ENCODE data around the gene SERPINB4.
"Not testable (repeated sequence)": the region's sequence is repeated elsewhere in the genome, so short reads cannot be mapped to it uniquely, and the experiment has no call there.

SERPINB4 gene
- 0 to 0.13 (median 0) reads per million in 18 experiments for total RNA-seq

- not testable (repeated sequence) for DNase-seq
Observed at GRCh38 chr18:63644142-63644541, at the start of gene SERPINB4. SERPINB4 (minus strand) TSS chr18:63644256; CDS start chr18:63643577, 679 bp downstream.

GRCh38 chr18:63689064-63689463 lies 45.0 kb upstream of the SERPINB4 start:
- DNase-seq = no peak

- DNase-seq = no peak
Observed at GRCh38 chr18:63686871-63687270, 42.8 kb upstream of the SERPINB4 start.

GRCh38 chr18:63684718-63685117 lies 40.7 kb upstream of the SERPINB4 start:
- DNase-seq = no peak

- DNase-seq = no peak
Observed at GRCh38 chr18:63683890-63684289, 39.8 kb upstream of the SERPINB4 start.

GRCh38 chr18:63683152-63683551 lies 39.1 kb upstream of the SERPINB4 start:
- DNase-seq = no peak

GRCh38 chr18:63681449-63682340 lies 37.6 kb upstream of the SERPINB4 start:
- DNase-seq = no peak

GRCh38 chr18:63679820-63680606 lies 36.0 kb upstream of the SERPINB4 start:
- no peak for DNase-seq

GRCh38 chr18:63677500-63678225 lies 33.6 kb upstream of the SERPINB4 start:
- DNase-seq = peak; percentile 23 to 56

GRCh38 chr18:63676526-63677323 lies 32.7 kb upstream of the SERPINB4 start:
- DNase-seq = peak in 1 of 2 donors; percentile 11

GRCh38 chr18:63664571-63664970 lies 20.5 kb upstream of the SERPINB4 start:
- no peak for DNase-seq

GRCh38 chr18:63661750-63662149 lies 17.7 kb upstream of the SERPINB4 start, which contains the start of gene SERPINB3:
SERPINB3 (minus strand) TSS chr18:63661893; CDS start chr18:63661216, 677 bp downstream.
- not testable (repeated sequence) for DNase-seq

- not testable (repeated sequence) for DNase-seq
Observed at GRCh38 chr18:63658920-63659319, 14.9 kb upstream of the SERPINB4 start.

GRCh38 chr18:63650271-63650670 lies 6.2 kb upstream of the SERPINB4 start:
- not testable (repeated sequence) for DNase-seq

- DNase-seq = no peak
Observed at GRCh38 chr18:63648241-63648640, 4.2 kb upstream of the SERPINB4 start.

- no peak for DNase-seq
Observed at GRCh38 chr18:63646936-63647335, 2.9 kb upstream of the SERPINB4 start.

GRCh38 chr18:63644694-63645093 lies 638 bp upstream of the SERPINB4 start:
- not testable (repeated sequence) for DNase-seq

GRCh38 chr18:63642668-63643356 lies 1.2 kb downstream of the SERPINB4 start:
- not testable (repeated sequence) for DNase-seq

GRCh38 chr18:63641157-63641680 lies 2.8 kb downstream of the SERPINB4 start:
- DNase-seq = not testable (repeated sequence)

- no peak for DNase-seq
Observed at GRCh38 chr18:63637703-63638102, 6.4 kb downstream of the SERPINB4 start.

GRCh38 chr18:63627819-63628218 lies 16.2 kb downstream of the SERPINB4 start:
- no peak for DNase-seq

Measured in inflammatory macrophage (primary cell).